GM12865 (cell line): ENCODE data around the gene SLC22A2.
"Not testable (repeated sequence)": the region's sequence is repeated elsewhere in the genome, so short reads cannot be mapped to it uniquely, and the experiment has no call there.

Experiments
- DNase-seq: peaks from one replicate; pipeline ENCODE4 v3.0.0; 2010; ENCODE audit warnings: low read depth
- H3K4me3 ChIP-seq: 2 replicates; pipeline ENCODE4 v1.5.1; 2011; ENCODE audit warnings: mild to moderate bottlenecking, low read depth, low read length, control low read depth
- TF ChIP-seq, protein P1 (sequence below): IDR thresholded peaks from 2 replicates; pipeline ENCODE4 v1.5.1; 2011; ENCODE audit warnings: low read length, control low read depth, low read depth, inconsistent platforms; ENCODE audit not compliant: insufficient read depth; ENCODE audit errors: missing control alignments

SLC22A2 gene

DNA sequence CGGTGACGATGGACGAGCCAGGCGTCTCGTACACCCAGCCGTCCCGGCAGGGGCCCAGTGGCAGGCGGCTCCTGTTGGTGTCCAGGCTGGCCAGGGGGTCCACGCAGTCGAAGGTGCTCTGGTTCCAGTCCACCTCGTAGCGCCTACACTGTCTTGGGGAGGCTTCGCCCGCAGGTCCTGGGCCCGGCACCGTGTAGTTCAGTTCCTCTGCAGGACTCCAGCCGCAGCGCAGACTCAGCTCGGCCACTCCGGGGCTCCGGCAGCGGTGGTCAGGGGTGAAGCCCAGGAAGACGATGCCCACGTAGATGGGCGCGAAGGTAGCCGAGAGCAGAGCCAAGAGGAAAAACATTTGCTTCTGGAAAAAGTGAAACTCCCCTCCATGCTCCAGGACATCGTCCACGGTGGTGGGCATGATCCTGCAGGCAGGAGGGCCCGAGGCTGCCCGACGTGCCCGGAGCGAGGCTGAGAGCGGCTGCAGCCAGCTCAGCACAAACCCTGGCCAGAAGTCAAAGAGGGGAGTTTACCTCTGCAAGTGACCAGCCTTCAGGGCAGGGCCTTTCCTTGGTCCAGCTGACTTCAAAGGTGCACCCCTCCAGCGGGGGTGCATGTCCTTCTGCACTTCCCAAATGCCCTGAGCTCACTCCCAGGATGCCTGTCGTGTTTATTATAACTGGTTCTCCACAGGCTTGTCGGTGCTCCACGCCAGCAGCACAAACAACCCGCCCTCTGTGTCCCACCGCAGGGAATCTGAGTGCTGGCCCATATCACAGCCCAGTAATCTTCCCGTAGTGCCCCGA lies at the start of gene SLC22A2:
Gene SLC22A2 (minus strand): TSS at position 476 of the 797 bp plus-strand sequence. CDS start 64 bp downstream, at position 412.
- H3K4me3 ChIP-seq, result no peak within 1 kb of the TSS
- TF ChIP-seq, protein P1, sequence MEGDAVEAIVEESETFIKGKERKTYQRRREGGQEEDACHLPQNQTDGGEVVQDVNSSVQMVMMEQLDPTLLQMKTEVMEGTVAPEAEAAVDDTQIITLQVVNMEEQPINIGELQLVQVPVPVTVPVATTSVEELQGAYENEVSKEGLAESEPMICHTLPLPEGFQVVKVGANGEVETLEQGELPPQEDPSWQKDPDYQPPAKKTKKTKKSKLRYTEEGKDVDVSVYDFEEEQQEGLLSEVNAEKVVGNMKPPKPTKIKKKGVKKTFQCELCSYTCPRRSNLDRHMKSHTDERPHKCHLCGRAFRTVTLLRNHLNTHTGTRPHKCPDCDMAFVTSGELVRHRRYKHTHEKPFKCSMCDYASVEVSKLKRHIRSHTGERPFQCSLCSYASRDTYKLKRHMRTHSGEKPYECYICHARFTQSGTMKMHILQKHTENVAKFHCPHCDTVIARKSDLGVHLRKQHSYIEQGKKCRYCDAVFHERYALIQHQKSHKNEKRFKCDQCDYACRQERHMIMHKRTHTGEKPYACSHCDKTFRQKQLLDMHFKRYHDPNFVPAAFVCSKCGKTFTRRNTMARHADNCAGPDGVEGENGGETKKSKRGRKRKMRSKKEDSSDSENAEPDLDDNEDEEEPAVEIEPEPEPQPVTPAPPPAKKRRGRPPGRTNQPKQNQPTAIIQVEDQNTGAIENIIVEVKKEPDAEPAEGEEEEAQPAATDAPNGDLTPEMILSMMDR, result no peak
- no peak for DNase-seq

DNA sequence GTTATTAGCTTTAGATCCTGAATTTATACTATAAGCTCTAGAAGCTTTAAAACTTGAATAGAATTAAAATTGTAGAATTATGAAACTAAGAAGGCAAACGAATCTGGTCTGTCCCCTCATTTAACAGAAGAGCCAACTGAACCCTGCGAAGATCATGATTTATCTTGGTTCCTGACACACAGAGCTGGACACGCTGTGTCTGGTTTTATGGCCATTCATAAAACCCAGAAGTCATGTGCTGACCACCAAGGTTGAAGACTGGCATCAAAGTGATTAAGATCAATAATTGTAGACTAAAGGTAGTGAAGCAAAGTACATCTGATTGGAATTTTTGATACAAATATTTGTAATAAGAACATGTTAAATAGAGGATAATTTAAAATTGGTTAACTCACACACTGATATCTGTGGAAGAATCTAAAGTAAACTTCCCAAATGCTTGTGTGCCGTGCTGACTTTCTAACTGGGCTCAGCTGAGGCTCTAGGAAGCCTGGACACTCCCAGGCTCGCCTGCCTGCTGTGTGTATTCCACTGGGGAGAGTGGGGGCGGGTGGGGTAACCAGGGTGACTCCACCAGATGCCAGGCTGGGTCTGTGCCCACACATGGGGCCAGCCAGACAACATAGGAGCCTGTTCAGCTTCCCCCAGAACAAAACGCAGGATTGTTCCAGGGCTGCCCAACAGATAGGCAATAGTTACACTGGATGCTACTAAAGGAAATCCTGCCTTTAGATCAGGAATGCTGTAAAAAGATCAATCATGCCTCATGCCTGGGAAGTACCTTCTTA lies 47.5 kb upstream of the SLC22A2 start:
- TF ChIP-seq, protein P1, result no peak
- H3K4me3 ChIP-seq, result no peak overlapping the region
- DNase-seq, result no peak

DNA sequence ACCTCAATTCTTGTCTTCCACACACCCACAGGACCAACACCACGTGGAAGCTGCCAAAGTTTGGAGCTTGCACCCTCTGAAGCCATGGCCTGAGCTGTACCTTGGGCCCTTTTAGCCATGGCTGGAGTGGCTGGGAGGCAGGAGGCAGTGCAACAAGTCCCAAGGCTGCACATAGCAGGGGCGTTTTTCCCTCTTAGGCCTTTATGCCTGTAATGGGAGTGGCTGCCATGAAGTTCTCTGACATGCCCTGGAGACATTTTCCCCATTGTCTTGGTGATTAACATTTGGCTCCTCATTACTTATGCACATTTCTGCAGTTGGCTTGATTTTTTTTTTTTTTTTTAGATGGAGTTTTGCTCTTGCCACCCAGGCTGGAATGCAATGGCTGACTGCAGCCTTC lies 45.2 kb upstream of the SLC22A2 start:
- DNase-seq, result no peak
- TF ChIP-seq, protein P1, result no peak

DNA sequence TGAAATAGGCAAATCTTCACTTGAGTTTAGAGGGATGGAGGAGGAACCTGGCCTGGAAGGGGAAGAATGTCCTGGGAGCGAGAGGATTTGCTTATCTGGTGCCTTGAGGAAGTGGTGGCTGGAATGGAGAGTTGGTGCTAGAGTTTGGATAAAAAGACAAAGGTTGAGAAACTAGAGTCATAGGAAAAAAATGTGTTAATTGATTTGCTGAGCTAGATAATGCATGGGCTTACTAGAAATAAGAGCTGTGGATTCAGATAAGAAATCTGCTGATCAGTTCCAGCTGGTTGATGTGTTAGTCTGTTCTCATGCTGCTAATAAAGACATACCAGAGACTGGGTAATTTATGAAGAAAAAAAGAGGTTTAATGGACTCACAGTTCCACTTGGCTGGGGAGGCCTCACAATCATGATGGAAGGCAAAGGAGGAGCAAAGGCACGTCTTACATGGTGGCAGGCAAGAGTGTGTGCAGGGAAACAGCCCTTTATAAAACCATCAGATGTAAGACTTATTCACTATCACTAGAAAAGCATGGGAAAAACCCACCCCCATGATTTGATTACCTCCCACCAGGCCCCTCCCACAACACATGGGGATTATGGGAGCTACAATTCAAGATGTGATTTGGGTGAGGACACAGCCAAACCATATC lies 43.9 kb upstream of the SLC22A2 start:
- H3K4me3 ChIP-seq, DNase-seq: not testable (repeated sequence)

More for the DNA sequence above, 45.2 kb upstream of the SLC22A2 start:
- H3K4me3 ChIP-seq, result no peak overlapping the region

DNA sequence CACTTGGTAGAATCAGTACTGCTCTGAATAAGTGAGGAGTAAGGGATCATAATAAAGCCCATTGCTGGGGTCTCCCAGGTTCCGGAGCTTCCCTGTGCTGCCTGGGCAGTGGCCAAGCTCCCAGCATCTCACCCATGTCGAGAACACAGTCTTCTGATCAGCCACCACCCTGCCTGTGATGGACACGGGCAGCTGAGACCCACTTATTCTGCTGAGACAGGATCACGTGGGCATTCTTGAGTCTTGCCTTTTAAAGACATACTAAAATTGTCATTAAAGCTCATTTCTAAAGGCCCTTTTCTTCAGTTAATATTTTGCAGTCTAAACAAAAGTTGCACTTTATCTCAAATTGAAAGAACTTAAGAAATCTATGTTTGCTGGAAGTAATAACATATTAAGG lies 42.7 kb upstream of the SLC22A2 start:
- no peak for DNase-seq
- TF ChIP-seq, protein P1, result no peak
- no peak overlapping the region for H3K4me3 ChIP-seq

DNA sequence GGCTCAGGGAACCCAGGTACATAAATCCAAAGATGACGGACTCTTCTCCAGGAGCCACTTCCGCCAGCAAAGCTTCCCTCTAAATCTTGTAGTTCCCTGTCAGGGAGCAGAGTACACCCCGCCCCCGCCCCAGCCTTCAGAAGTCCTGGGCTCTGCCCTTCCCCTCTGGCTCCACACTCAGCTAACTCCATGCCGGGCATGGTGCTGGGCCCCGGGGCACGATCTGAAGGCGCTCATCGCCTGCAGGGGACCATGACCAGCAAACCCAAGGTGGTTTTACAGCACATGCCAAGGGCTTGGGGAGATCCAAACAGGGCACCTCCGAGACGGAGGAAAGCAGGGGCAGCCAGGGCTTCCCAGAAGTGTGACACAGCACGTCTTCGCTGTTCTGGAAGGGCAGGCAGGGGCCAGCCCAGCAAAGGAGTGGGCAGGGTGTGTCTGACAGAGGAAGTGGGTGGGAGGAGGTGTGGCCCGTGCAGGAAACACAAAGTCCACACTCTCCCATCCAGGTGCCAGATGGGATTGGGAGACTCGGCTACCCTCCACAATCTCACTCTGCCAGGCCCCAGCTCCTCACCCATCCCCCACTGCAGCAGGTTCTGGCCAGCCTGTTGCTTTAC lies 41.6 kb upstream of the SLC22A2 start:
- TF ChIP-seq, protein P1, result no peak
- no peak for DNase-seq
- H3K4me3 ChIP-seq, result no peak overlapping the region

DNA sequence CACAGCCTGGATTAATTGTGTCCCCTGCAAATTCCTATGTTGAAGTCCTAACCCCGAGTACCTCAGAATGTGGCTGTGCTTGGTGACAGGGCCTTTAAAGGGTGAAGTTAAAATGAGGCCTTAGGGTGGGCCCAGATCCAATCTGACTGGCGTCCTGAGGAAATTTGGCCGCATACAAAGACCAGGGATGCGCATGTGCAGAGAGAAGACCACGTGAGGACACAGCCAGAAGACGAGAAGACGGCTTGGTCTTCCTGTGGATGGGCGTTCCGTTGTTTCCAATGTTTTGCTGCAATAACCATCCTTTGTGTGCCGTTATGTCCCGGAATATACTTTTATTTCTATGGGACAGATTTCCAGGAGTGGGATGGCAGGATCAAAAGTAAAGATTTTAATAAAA lies 40.9 kb upstream of the SLC22A2 start:
- TF ChIP-seq, protein P1, result no peak

More for the DNA sequence above, 40.9 kb upstream of the SLC22A2 start:
- no peak overlapping the region for H3K4me3 ChIP-seq
- no peak for DNase-seq
